Mesodermal cell (in vitro differentiated cells): ENCODE results near the gene WDR4.
"Not testable (repeated sequence)": the region's sequence is repeated elsewhere in the genome, so short reads cannot be mapped to it uniquely, and the experiment has no call there.

Experiments
- H3K27ac ChIP-seq: 2 replicates; pipeline ENCODE4 v1.7.0; 2013; ENCODE audit warnings: mild to moderate bottlenecking, low read depth, low read length, moderate library complexity; ENCODE audit not compliant: severe bottlenecking
- H3K36me3 ChIP-seq: 2 replicates; pipeline ENCODE4 v1.7.1; 2013; ENCODE audit warnings: mild to moderate bottlenecking, low read length, moderate library complexity; ENCODE audit not compliant: control insufficient read depth, insufficient read depth
- H3K4me1 ChIP-seq: one replicate; pipeline ENCODE4 v1.7.1; 2013; ENCODE audit warnings: mild to moderate bottlenecking, low read length; ENCODE audit not compliant: insufficient read depth, control insufficient read depth, poor library complexity, severe bottlenecking
- H3K4me3 ChIP-seq: 2 replicates; pipeline ENCODE4 v1.7.0; 2013; ENCODE audit warnings: low read length, control low read depth, mild to moderate bottlenecking; ENCODE audit not compliant: insufficient read depth, poor library complexity, severe bottlenecking; ENCODE audit errors: extremely low read depth
- H3K9me3 ChIP-seq: 2 replicates; pipeline ENCODE4 v1.7.1; 2013; ENCODE audit warnings: mild to moderate bottlenecking, low read length, moderate library complexity; ENCODE audit not compliant: control insufficient read depth
- WGBS, 2 experiments: methylation state at CpG; one replicate each; pipeline ENCODE4 v1.1.5; 2013; ENCODE audit warnings: missing lambda C conversion rate in 2 of 2; ENCODE audit not compliant: insufficient coverage in 2 of 2; 5-methylcytosine and 5-hydroxymethylcytosine counted together

The WDR4 gene

GRCh38 chr21:42809577-42810475, 69.5 kb downstream of the WDR4 start:
- no peak overlapping the region for H3K4me3 ChIP-seq
- no peaks in the 10 kb centered on the region for H3K36me3 ChIP-seq
- peaks cover 5% of the 10 kb centered on the region for H3K4me1 ChIP-seq
- peaks cover 5% of the 10 kb centered on the region for H3K9me3 ChIP-seq
- 80 to 82% methylated on average over 15 to 16 of the region's 18 CpGs for WGBS, 2 experiments
- no peak overlapping the region for H3K27ac ChIP-seq

GRCh38 chr21:42809171-42809570, 70.2 kb downstream of the WDR4 start:
- Histone ChIP-seq H3K4me3 (no peak overlapping the region), H3K36me3 (no peaks in the 10 kb centered on the region), H3K27ac (no peak overlapping the region), H3K9me3 (peaks cover 3% of the 10 kb centered on the region), H3K4me1 (peaks cover 5% of the 10 kb centered on the region)
- WGBS, 2 experiments = 80 to 94% methylated on average over 4 to 5 of the region's 7 CpGs

GRCh38 chr21:42807938-42808613, 71.3 kb downstream of the WDR4 start:
- Histone ChIP-seq H3K4me1 (peaks cover 5% of the 10 kb centered on the region), H3K4me3 (no peak overlapping the region), H3K9me3 (no peaks in the 10 kb centered on the region), H3K27ac (no peak overlapping the region), H3K36me3 (no peaks in the 10 kb centered on the region)
- WGBS, 2 experiments = 76 to 92% methylated on average over 10 to 11 of the region's 13 CpGs

- peak overlapping the region; percentile 37 for H3K27ac ChIP-seq
- H3K9me3 ChIP-seq, H3K4me1 ChIP-seq, H3K36me3 ChIP-seq, H3K4me3 ChIP-seq: not testable (repeated sequence)
- 78 to 82% methylated on average over 6 to 10 of the region's 16 CpGs for WGBS, 2 experiments
Observed at GRCh38 chr21:42807293-42807895, 71.9 kb downstream of the WDR4 start.

- Histone ChIP-seq H3K4me3 (no peak overlapping the region), H3K27ac (peak overlapping the region; percentile 37), H3K9me3 (no peaks in the 10 kb centered on the region), H3K36me3 (no peaks in the 10 kb centered on the region), H3K4me1 (peaks cover 5% of the 10 kb centered on the region)
- WGBS, 2 experiments = 22 to 56% methylated on average over 5 to 13 of the region's 14 CpGs
Observed at GRCh38 chr21:42806509-42807140, 72.7 kb downstream of the WDR4 start.

GRCh38 chr21:42801616-42802015, 77.7 kb downstream of the WDR4 start:
- H3K9me3 ChIP-seq, H3K4me3 ChIP-seq, H3K27ac ChIP-seq, H3K4me1 ChIP-seq, H3K36me3 ChIP-seq: not testable (repeated sequence)
- 93 to 100% methylated on average over 2 to 6 of the region's 6 CpGs for WGBS, 2 experiments

- no peak overlapping the region for H3K27ac ChIP-seq
- WGBS, 2 experiments = 90 to 94% methylated on average over 4 of the region's 5 CpGs
- H3K4me3 ChIP-seq = no peak overlapping the region
- H3K4me1 ChIP-seq = no peaks in the 10 kb centered on the region
- H3K36me3 ChIP-seq = no peaks in the 10 kb centered on the region
- H3K9me3 ChIP-seq = no peaks in the 10 kb centered on the region
Observed at GRCh38 chr21:42799948-42800347, 79.4 kb downstream of the WDR4 start.

- Histone ChIP-seq H3K4me1 (no peaks in the 10 kb centered on the region), H3K4me3 (no peak overlapping the region), H3K36me3 (no peaks in the 10 kb centered on the region), H3K9me3 (no peaks in the 10 kb centered on the region), H3K27ac (no peak overlapping the region)
- WGBS, 2 experiments = 90 to 92% methylated on average over 6 to 8 of the region's 9 CpGs
Observed at GRCh38 chr21:42799516-42799915, 79.8 kb downstream of the WDR4 start.
